Psoas muscle (tissue), 8 donors: ENCODE results near the gene MUC20. TPM values are rescaled to one million over a fixed set of nuclear protein-coding genes. Genes with fewer than 3 reads are reported as not detected.
"Not testable (repeated sequence)": the region's sequence is repeated elsewhere in the genome, so short reads cannot be mapped to it uniquely, and the experiment has no call there.

Experiments used
- ATAC-seq, 4 donors: fragments of 200-7000 bp; cut with Tn5 transposase; one replicate each; pipeline ENCODE4 v1.9.1; 2020; ENCODE audit warnings: moderate library complexity in 3 of 4, mild to moderate bottlenecking in 2 of 4
- DNase-seq, 2 donors: peaks; one replicate each; pipeline ENCODE4 v3.0.0-alpha.2; 2020
- H3K27ac ChIP-seq: fragments of 200-600 bp; one replicate; pipeline ENCODE4 v1.8.0; 2022
- H3K27me3 ChIP-seq, 3 donors: fragments of 200-600 bp in 1 of 3; one replicate each; pipeline versions ENCODE4 v1.6.1 to v1.8.0; 2013 to 2022; ENCODE audit warnings: low read length in 2 of 3, mild to moderate bottlenecking in 2 of 3, moderate library complexity in 1 of 3; ENCODE audit not compliant: insufficient read depth in 3 of 3
- H3K36me3 ChIP-seq, 2 donors: fragments of 200-600 bp in 1 of 2; one replicate each; pipeline versions ENCODE4 v1.6.1 to v1.8.0; 2013 to 2022; ENCODE audit warnings: low read depth in 1 of 2, mild to moderate bottlenecking in 1 of 2, moderate library complexity in 1 of 2; ENCODE audit not compliant: insufficient read depth in 1 of 2
- H3K4me1 ChIP-seq: fragments of 200-600 bp; one replicate; pipeline ENCODE4 v1.8.0; 2022
- H3K4me3 ChIP-seq: fragments of 200-600 bp; one replicate; pipeline ENCODE4 v1.8.0; 2022; ENCODE audit warnings: mild to moderate bottlenecking
- H3K9me3 ChIP-seq: fragments of 200-600 bp; one replicate; pipeline ENCODE4 v1.8.0; 2022
- CTCF ChIP-seq: fragments of 200-600 bp; IDR thresholded peaks from one replicate; pipeline ENCODE4 v1.8.0; 2022; ENCODE audit warnings: antibody characterized with exemption
- WGBS, 3 donors: extraction: QIAGEN DNeasy Blood & Tissue Kit; methylation state at CpG; one replicate each; pipeline versions ENCODE4 v1.1.6 to v1.1.7; 2013; 5-methylcytosine and 5-hydroxymethylcytosine counted together
- intact Hi-C, 2 donors: fragments of 100-400 bp; cut with DNase I; formaldehyde crosslinking; loops; one replicate each; pipeline versions ENCODE4 v1.11.0 to v1.14.2; 2022
- polyA plus RNA-seq, 3 donors: library from polyadenylated mRNA; stranded (reverse); fragments of 200-250 nt; gene quantifications; one replicate each; pipeline ENCODE4 v1.2.3, GENCODE V29; 2013
- total RNA-seq, 4 donors: library from RNA; stranded (reverse); fragmentation: NEBNext Ultra II Directional in 2 of 4; extraction: Animal tissue kit (Norgen Biotek cat#: 25700) in 2 of 4; gene quantifications; one replicate each; pipeline versions ENCODE4 v1.2.1 to v1.2.4, GENCODE V29; 2021 to 2023
- donor health status: healthy with polysubstance abuse.
- donor health status: DM: no; HTN: no; CAD: no; lungs with moderate emphysema.
- donor health status: Bipolar disorder and iron deficiency.
- donor health status: healthy.
- donor health status: DM: yes; HTN: yes; CAD: no.
- donor health status: DM: no; HTN: no; CAD: no.
- donor health status: DM: no; HTN: no; CAD: no.
- donor health status: DM: yes; HTN: yes; CAD: no.

The MUC20 gene
- total and polyA plus RNA-seq, 7 donors: 1.3 to 3.9 (median 1.5) TPM

GRCh38 chr3:195744437-195744836 is 23.7 kb downstream of the MUC20 start:
- no peaks in the 10 kb centered on the region for H3K4me1 ChIP-seq
- TF ChIP-seq CTCF: no peak
- no peaks in the 10 kb centered on the region for H3K9me3 ChIP-seq
- ATAC-seq (no peak), DNase-seq (no peak)
- 81 to 86% (median 86%) methylated on average over 4 of the region's 4 CpGs for WGBS, 3 donors
- no peaks in the 10 kb centered on the region for H3K36me3 ChIP-seq
- H3K4me3 ChIP-seq: no peak overlapping the region
- intact Hi-C loops: loop anchor here in 1 of 2 donors (2.0 to 10.0 kb wide), 2 partner anchors 16 to 120 kb away; no protein-coding TSS in a partner anchor
- H3K27ac ChIP-seq: no peak overlapping the region
- no peaks in the 10 kb centered on the region for H3K27me3 ChIP-seq

GRCh38 chr3:195746346-195746745 is 25.6 kb downstream of the MUC20 start:
- 78 to 80% (median 79%) methylated on average over 7 to 8 of the region's 8 CpGs for WGBS, 3 donors
- H3K4me1 ChIP-seq: no peaks in the 10 kb centered on the region
- H3K27me3 ChIP-seq: no peaks in the 10 kb centered on the region
- intact Hi-C loops: loop anchor here in 1 of 2 donors (10.0 kb wide), 1 partner anchor 122 kb away; no protein-coding TSS in a partner anchor
- H3K4me3 ChIP-seq: no peak overlapping the region
- H3K9me3 ChIP-seq: no peaks in the 10 kb centered on the region
- no peak overlapping the region for H3K27ac ChIP-seq
- no peak for TF ChIP-seq CTCF
- H3K36me3 ChIP-seq: no peaks in the 10 kb centered on the region
- no peak for DNase-seq
- ATAC-seq: no peak

- Histone ChIP-seq H3K4me3 (no peak overlapping the region), H3K27ac (no peak overlapping the region), H3K27me3 (no peaks in the 10 kb centered on the region), H3K36me3 (no peaks in the 10 kb centered on the region), H3K4me1 (no peaks in the 10 kb centered on the region), H3K9me3 (no peaks in the 10 kb centered on the region)
- intact Hi-C loops: loop anchor here in 1 of 2 donors (10.0 kb wide), 1 partner anchor 122 kb away; no protein-coding TSS in a partner anchor
- peak in 1 of 4 donors; percentile 19 for ATAC-seq
- WGBS, 3 donors: 86 to 92% (median 91%) methylated on average over 9 of the region's 9 CpGs
- DNase-seq: no peak
- TF ChIP-seq CTCF: no peak
Measured at GRCh38 chr3:195746751-195747150, 26.0 kb downstream of the MUC20 start.

- Histone ChIP-seq H3K27ac (no peak overlapping the region), H3K36me3 (no peaks in the 10 kb centered on the region), H3K4me1 (no peaks in the 10 kb centered on the region), H3K4me3 (no peak overlapping the region), H3K27me3 (no peaks in the 10 kb centered on the region), H3K9me3 (no peaks in the 10 kb centered on the region)
- intact Hi-C loops: loop anchor here in 1 of 2 donors (10.0 kb wide), 1 partner anchor 124 kb away; no protein-coding TSS in a partner anchor
- TF ChIP-seq CTCF: no peak
- ATAC-seq: peak in 1 of 4 donors; percentile 16
- DNase-seq: no peak
- WGBS, 3 donors: 95 to 97% (median 97%) methylated on average over 11 of the region's 11 CpGs
Measured at GRCh38 chr3:195748661-195749060, 27.9 kb downstream of the MUC20 start.

GRCh38 chr3:195749101-195749500 is 28.3 kb downstream of the MUC20 start:
- not testable (repeated sequence) for H3K9me3 ChIP-seq, H3K4me1 ChIP-seq, H3K27me3 ChIP-seq, H3K27ac ChIP-seq, DNase-seq, H3K4me3 ChIP-seq, H3K36me3 ChIP-seq, ATAC-seq
- intact Hi-C loops: loop anchor here in 1 of 2 donors (10.0 kb wide), 1 partner anchor 124 kb away; no protein-coding TSS in a partner anchor
- WGBS, 3 donors: 85 to 90% (median 90%) methylated on average over 5 of the region's 5 CpGs
